HG02571 (cell line): ENCODE data around the gene ABCC8.

Experiments used
- ATAC-seq: cut with Tn5 transposase; IDR thresholded peaks from one replicate; pipeline ENCODE4 v1.9.1; 2021; ENCODE audit warnings: mild to moderate bottlenecking, moderate library complexity; ENCODE audit not compliant: unreplicated experiment

ABCC8 gene

DNA sequence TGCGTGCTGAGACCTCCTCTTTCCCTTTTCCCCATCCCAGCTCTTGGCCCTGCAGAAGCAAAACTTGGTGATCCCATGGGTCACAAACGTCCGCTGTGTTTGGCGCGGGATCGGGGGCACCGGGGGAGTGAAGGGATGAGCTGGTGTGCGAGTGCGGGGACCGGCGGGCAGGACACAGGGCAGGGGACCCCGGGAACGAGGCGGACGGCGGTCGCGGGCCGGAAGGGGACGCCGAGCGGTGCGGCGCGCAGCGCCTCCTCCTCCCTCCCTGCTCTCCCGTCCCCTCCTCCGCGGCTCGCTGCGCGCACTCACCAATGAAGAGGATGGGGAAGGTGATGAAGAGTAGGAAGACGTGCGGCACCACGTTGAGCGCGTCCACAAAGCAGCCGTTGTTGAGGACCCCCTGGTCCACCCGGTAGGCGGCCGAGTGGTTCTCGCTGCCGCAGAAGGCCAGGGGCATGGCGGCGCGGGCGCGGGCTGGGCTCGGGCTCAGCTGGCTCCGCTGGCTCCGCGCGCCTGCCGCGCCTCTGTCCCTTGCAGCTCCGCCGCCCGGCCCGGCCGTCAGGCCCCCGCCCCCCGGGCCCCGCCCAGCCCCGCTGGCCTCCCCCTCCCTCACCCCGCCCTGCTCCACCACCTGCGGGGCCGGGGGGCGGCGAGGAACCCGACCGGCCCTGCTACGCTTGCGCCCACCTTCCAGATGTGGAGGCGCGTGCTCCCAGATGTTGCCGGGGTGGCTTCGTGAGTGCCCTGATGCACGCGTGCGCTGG, at the start of gene ABCC8:
TSS of gene ABCC8 (minus strand) at position 529 of the 767 bp plus-strand sequence. CDS start at position 460, 69 bp downstream.
- ATAC-seq = no peak

DNA sequence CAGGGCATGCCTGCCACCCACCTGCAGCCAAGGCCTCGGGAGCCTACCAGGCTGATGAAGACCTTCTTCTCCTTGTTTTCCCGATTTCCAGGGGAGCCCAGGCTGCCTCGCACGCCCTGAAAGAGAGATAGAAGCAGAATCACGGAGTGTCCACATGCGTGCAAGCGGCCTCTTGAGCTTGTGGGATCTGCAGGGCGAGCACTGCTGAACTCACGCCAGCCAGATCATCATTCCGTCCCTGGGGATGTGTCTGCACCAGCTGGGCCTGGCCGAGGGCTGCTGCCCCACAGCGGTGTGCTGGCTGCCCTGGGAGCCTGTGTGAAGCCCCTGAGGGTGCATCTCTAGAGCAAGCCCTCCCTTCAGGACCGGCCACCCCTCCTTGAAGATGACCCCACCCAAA, 49.7 kb upstream of the ABCC8 start:
- ATAC-seq = no peak

GRCh38 chr11:17525570-17525969, 48.9 kb upstream of the ABCC8 start:
- ATAC-seq = no peak

- no peak for ATAC-seq
Measured at GRCh38 chr11:17524221-17524620, 47.6 kb upstream of the ABCC8 start.

- ATAC-seq = no peak
Measured at GRCh38 chr11:17522655-17523054, 46.0 kb upstream of the ABCC8 start.

DNA sequence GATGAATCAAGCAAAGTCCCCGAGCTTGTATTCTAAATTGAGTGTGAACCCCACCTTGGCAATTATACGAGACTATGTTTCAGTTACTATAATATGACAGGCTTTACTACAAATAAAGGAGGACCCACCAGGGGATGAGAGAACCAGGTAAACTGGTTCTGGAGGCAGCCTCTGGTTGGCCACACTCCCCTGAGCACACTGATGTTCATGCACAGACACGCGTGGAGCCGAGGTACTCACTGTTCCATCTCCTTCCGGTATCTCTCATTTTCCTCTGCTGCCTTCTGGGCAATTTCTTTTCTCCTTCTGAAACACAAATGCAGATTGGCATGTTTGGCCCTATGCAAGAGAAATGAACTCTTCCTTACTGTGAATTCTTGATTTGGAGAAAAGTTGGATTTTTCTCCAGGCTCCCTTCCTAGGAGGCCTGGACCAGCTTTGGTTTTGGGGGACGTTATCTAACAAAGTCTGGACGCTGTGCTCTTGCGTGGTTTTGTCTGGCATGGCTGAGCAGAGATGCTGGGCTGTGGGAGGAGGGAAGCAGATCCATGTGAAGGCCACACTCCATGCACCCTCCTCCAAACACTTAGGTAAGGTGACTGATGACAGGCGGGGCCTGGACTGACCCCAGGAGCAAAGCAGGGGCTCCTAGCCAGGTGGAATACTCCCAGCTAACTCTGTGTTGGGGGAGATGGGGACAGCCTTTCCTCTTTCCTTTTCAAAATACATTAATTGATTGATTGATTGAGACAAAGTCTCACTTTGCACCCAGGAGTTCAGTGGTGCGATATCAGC, 44.7 kb upstream of the ABCC8 start:
- no peak for ATAC-seq

DNA sequence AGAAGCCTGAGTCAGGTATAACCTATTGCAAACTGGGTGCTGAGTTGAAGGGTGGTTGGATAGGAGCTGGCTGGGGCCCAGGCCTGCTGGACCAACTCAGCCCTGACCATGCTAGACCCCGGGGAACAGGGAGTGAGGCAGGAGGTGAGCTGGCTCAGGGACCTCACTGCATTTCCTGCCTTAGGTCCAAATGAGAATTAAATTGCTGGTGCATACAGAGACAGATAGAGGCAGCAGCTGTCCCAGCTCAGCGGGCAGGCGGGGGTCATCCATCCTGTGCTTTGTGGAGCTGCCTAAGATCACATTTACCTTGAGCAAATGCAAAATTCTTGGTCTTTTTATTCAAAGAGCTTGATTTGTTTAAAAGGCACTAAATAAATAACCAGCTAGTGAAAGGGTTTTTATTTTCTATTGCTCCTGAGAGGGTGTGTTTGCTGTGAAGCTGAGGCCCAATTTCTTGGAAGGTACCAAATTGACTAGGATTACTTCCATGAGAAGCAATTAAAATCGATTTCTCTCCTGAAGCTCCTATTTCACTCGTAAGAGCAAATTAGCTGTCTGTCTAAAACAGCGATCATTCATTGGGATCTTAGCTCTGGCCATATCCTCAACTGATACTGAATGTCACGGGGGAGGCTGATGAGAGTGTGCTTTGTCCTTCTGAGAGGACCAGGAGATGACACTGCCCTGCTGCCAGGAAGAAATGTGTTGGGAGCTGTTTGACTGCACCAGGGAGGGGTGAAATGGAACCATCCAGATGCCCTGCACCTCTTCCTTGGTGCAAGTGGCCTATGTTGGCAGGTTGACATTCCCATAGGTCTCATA, 42.6 kb upstream of the ABCC8 start:
- ATAC-seq = no peak

- ATAC-seq = no peak
Measured at GRCh38 chr11:17518366-17518765, 41.7 kb upstream of the ABCC8 start.

GRCh38 chr11:17517186-17517585, 40.5 kb upstream of the ABCC8 start:
- ATAC-seq = no peak

GRCh38 chr11:17516551-17517150, 40.0 kb upstream of the ABCC8 start:
- ATAC-seq = no peak

GRCh38 chr11:17515443-17516176, 39.0 kb upstream of the ABCC8 start:
- no peak for ATAC-seq

DNA sequence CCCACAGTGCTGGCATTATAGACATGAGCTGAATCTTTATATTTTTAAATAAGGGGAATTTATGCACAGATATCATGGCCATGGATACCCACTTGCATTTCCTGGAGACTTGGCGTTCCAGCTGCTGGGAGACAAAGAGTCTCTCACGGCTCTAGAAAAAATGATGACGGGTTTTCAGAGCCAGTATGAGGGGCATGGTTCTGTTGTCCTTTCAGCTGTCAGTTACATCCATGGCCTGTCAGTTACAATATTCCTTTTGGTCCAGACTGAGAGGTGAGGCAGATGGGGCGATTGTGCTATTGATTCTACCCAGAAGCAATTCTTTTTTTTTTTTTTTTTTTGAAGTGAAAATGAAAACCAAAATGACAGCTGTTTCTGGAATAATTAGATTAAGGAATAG, 37.8 kb upstream of the ABCC8 start:
- no peak for ATAC-seq

DNA sequence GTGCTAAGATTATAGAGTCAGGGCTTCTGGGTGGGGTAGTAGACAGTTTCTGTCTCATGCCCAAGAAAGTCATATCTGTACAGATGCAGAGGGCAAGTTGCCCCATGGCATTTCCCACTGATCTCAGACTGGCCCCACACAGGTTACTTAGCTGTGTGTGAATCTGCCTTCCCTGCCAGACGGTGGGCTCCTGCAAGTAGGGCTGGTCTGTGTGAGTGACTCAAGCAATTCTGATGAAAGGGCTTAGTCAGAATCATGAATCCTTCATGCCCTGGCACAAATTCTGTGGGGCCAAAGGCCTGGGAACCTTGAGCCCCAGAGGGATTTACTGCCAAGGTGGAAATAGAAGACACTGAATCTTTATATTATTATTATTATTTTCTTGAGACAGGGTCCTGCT, 37.2 kb upstream of the ABCC8 start:
- ATAC-seq = no peak

- no peak for ATAC-seq
Measured at GRCh38 chr11:17512101-17512500, 35.5 kb upstream of the ABCC8 start.

DNA sequence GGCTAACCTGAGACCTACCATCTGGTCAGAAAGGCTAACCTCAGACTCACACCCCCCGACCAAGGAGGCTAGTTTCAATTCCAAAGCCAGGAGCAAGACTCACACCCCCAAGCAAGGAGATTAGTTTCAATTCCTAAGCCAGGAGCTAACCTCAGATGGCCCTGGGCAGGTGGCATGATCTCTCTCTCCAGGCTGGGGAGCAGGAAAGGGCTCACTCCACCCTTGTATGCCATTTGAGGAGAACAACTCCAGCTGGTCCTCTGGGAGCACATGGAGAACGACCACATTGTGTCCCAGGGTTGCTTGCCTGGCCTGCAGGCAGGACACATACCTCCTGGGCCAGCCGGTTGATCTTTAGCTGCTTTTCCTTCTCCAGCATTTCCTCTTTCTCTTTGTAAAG, 34.9 kb upstream of the ABCC8 start:
- no peak for ATAC-seq

GRCh38 chr11:17510507-17511206, 34.0 kb upstream of the ABCC8 start:
- no peak for ATAC-seq

DNA sequence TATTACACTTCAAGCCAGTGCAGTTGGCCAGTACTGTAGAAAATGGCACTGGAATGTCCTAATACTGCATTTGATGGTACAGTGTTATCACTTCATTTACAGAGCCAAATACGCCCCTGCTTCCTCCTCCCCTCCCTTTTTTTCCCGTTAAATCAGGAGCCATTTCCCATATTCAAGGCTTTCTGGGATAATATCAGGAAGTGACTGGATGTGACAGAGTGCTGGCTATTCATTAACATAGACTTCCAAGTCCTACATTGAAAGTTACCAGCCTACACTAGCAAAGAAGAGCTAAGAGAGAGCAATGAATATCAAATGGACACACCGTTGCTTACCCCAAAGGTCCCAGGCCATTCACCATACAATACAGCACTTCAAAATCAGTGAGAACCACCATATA, 32.1 kb upstream of the ABCC8 start:
- no peak for ATAC-seq

- no peak for ATAC-seq
Measured at GRCh38 chr11:17508306-17508705, 31.7 kb upstream of the ABCC8 start.

DNA sequence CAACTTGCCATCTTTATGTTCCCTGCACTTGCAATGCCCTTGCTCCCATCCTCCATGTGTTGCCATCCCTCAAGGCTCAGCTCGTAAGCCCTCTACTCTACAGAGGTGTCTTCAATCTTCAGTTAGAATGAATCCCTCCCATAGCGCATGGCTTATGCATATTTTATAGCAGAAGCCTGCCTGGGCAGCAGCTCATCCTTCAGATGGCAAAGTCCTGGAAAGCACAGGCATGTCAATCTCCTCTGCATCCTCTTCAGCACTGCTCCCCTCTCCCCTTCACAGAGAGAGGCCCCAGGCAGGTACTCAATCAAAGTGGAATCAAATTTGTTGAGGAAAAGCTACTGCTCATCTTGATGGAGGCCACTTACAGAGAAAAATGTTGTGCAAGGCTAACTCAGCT, 31.1 kb upstream of the ABCC8 start:
- ATAC-seq = no peak

DNA sequence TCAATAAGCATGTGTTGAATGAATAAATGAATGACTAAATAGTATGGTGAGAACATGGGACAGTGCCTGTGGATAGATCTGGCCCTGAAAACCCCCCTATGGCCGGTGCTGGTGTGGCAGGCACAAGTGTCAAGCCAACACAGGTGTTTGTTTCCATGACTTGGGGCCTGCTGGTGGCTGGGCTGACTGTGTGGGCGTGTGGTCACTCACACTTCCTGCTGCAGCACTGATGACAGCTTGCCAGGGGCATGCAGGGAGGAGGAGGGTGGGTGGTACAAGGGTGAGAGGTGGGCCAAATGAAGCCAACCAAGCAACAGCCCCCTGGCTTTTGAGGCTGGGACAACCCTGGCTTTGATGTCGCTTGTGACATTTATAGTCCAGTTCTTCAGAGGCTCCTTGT, 30.3 kb upstream of the ABCC8 start:
- peak; percentile 68 for ATAC-seq
